Measurements from ENCODE around the gene TENM3.
"Not testable (repeated sequence)": the region's sequence is repeated elsewhere in the genome, so short reads cannot be mapped to it uniquely, and the experiment has no call there.

Gene TENM3

GRCh38 chr4:182231496-182231895 lies 11.7 kb upstream of the TENM3 start:
- no peak for DNase-seq (ENCODE audit: low read depth in 2 of 2)
- H3K4me3 ChIP-seq (replicated peaks in 1 of 2; ENCODE audit: low read depth in 2 of 2, low read length in 2 of 2): no peak overlapping the region
- no peak for TF ChIP-seq CTCF (IDR thresholded peaks at IDR 0.05; ENCODE audit: low read depth, low read length)

- no peak overlapping the region for H3K4me3 ChIP-seq (replicated peaks in 1 of 2; ENCODE audit: low read depth in 2 of 2, low read length in 2 of 2)
- DNase-seq (ENCODE audit: low read depth in 2 of 2): no peak
- no peak for TF ChIP-seq CTCF (IDR thresholded peaks at IDR 0.05; ENCODE audit: low read depth, low read length)
These were observed 9.7 kb upstream of the TENM3 start for GRCh38 chr4:182233310-182234090.

- no peak for DNase-seq (ENCODE audit: low read depth in 2 of 2)
- no peak overlapping the region for H3K4me3 ChIP-seq (replicated peaks in 1 of 2; ENCODE audit: low read depth in 2 of 2, low read length in 2 of 2)
- TF ChIP-seq CTCF (IDR thresholded peaks at IDR 0.05; ENCODE audit: low read depth, low read length): no peak
These were observed 8.0 kb upstream of the TENM3 start for GRCh38 chr4:182235021-182235795.

GRCh38 chr4:182236186-182236585 lies 7.0 kb upstream of the TENM3 start:
- H3K4me3 ChIP-seq (replicated peaks in 1 of 2; ENCODE audit: low read depth in 2 of 2, low read length in 2 of 2): no peak overlapping the region
- TF ChIP-seq CTCF (IDR thresholded peaks at IDR 0.05; ENCODE audit: low read depth, low read length): no peak
- DNase-seq (ENCODE audit: low read depth in 2 of 2): no peak

- not testable (repeated sequence) for DNase-seq (ENCODE audit: low read depth in 2 of 2); H3K4me3 ChIP-seq (replicated peaks in 1 of 2; ENCODE audit: low read depth in 2 of 2, low read length in 2 of 2)
These were observed 6.2 kb upstream of the TENM3 start for GRCh38 chr4:182237010-182237409.

GRCh38 chr4:182238355-182238931 lies 4.8 kb upstream of the TENM3 start:
- no peak for TF ChIP-seq CTCF (IDR thresholded peaks at IDR 0.05; ENCODE audit: low read depth, low read length)
- DNase-seq (ENCODE audit: low read depth in 2 of 2): no peak
- no peak overlapping the region for H3K4me3 ChIP-seq (replicated peaks in 1 of 2; ENCODE audit: low read depth in 2 of 2, low read length in 2 of 2)
